Measurements from ENCODE around the gene SMCP.

GRCh38 chr1:152899027-152899426 lies 20.9 kb downstream of the SMCP start:
- no peak for TF ChIP-seq CTCF (IDR thresholded peaks at IDR 0.05)
- TF ChIP-seq EP300 (IDR thresholded peaks at IDR 0.05) = no peak
- no peak for TF ChIP-seq POLR2AphosphoS5 (IDR thresholded peaks at IDR 0.05)

Data from esophagus muscularis mucosa (tissue), 4 donors.